Activated effector memory CD4-positive, alpha-beta T cell treated with Interleukin-2 at 50 U/mL for 16 hours (primary cell): ENCODE results near the gene MCMBP.
"Not testable (repeated sequence)": the region's sequence is repeated elsewhere in the genome, so short reads cannot be mapped to it uniquely, and the experiment has no call there.

Experiments used
- DNase-seq: peaks from one replicate; pipeline ENCODE4 v3.0.0-alpha.2; 2020

Gene MCMBP

DNA sequence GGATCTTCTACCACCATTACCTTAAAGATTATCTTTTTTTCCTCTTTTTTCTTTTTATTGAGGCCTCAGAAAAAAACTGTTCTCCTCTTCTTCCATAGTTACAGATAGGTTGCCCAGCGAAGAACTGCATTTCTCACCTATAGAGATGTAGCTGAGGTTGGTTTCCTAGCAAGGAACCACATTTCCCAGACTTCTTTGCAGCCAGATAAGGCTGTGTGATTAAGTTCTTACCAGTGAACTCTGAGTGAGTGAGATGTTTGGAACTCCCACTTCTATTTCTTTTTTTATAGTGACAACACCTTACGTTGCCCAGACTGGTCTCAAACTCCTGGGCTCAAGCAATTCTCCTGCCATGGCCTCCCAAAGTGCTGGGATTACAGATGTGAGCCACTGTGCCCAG, 5.9 kb upstream of the MCMBP start:
- DNase-seq: no peak

DNA sequence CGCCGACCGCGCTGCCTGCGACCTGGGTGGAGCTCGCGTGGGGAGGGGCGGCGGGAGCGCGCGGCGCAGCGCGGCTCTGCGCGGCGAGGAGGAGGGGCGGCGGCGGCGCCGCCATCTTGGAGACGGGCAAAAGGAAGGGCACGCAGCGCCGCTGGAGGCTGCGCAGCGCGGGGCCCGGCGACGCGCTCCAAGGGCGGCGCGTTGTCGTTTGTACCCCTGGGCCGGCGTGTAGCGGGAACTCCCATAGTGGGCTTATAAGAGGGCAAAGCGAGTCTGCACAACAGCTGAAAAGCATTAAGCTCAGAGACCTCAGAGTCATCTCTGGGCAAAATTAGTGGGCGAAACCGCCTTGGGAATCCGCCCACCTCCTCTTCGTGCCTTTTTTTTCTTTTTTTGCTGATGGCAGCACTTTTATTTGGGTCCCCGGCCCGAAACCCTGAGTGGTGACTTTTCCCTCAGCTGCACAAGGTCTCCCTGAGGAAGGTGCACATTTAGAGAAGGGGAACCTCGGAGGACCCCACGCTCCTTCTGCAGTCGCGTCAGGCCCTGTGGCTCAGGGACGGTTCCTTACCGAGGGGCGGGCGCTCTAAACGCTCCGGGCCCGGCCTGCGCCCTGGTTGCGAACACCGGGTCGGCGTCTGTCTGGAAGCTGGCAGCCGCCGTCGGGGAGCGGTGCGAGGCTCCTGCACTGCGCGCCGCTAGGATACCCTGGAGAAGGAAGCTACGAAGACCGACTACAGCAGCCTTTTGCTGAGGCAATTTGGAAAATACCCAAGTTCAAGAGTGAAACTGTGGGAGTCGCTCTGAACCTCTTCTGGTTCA, 428 bp upstream of the MCMBP start:
- peak; percentile 87 for DNase-seq

DNA sequence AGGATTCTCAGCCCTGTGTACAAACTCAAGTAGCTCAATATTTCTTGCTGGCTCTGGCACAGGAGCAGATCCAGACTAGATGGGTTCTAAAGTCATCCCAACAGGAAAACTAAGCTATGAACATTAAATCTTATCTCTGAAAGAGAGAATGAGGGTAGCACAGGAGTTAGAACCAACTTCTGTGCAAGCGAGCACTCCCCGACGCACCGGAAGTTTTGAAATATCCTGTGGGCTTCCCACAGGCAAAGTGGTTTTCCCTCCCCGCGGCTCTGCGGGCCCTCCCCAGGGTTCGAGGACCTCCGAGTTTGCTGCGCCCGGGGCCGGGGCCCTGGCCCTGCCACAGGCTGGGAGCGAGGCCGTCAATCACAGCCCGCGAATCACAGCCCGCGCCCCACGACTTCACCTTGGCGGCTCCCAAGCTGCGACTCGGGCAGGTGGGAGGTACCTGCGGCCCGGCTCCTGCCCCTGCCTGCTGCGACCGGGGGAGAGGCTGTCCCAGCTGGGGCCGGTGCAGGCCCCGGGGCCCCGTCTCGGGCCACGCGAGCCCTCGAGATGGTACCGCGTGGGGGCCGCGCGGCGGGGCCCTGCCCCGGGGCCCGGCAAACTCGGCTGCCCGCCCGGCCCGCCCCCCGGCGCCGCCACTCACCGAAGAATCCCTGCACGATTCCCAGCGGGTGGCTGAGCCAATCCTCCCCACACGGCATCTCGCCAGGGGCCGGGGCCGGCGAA, 598 bp downstream of the MCMBP start:
- DNase-seq: peak; percentile 52

DNA sequence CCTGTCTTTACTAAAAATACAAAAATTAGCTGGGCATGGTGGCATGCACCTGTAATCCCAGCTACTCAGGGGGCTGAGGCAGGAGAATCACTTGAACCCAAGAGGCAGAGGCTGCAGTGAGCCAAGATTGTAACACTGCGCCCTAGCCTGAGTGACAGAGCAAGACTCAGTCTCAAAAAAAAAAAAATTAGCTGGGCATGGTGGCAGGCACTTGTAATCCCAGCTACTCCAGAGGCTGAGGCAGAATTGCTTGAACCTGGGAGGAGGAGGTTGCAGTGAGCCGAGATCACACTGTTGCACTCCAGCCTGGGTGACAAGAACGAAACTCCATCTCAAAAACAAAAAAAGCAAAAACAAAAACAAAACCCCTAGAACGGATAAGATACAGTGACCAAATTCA, 3.2 kb downstream of the MCMBP start:
- DNase-seq: not testable (repeated sequence)

DNA sequence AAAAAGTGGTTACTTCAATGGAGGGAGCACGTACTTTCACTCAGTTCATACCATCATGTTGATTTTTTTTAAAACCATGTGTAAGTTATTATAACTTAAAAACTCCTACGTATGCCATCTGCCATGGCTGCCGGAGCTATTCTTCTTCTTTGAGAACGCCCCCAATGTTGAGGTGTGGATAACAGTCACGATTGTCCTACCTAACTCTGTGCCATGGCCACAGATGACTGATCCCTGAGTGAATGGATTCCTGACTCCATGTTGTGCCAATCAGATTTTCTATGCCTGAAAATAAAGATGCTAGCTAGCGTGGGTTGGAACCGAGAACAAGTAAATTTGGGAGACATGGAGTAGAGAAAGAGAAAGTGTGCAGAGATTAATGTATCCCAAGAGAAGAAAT, 5.3 kb downstream of the MCMBP start:
- DNase-seq: no peak

DNA sequence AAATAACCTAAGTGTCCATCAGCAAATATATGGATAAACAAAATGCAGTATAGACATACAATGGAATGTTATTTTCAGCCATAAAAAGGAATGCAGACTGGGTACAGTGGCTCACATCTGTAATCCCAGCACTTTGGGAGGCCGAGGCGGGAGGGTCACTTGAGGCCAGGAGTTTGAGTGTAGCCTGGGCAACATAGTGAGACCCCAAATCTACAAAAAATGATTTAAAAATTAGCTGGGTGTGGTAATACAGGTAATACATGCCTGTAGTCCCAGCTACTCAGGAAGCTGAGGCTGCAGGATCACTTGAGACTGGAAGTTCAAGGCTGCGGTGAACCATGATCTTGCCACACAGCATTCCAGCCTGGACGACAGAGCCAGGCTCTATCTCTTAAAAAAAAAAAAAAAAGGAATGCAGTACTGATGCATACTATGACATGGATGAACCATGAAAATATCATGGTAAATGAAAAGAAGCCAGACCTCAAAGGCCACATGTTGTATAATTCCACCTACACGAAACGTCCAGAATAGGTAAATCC, 6.9 kb downstream of the MCMBP start:
- DNase-seq: no peak

DNA sequence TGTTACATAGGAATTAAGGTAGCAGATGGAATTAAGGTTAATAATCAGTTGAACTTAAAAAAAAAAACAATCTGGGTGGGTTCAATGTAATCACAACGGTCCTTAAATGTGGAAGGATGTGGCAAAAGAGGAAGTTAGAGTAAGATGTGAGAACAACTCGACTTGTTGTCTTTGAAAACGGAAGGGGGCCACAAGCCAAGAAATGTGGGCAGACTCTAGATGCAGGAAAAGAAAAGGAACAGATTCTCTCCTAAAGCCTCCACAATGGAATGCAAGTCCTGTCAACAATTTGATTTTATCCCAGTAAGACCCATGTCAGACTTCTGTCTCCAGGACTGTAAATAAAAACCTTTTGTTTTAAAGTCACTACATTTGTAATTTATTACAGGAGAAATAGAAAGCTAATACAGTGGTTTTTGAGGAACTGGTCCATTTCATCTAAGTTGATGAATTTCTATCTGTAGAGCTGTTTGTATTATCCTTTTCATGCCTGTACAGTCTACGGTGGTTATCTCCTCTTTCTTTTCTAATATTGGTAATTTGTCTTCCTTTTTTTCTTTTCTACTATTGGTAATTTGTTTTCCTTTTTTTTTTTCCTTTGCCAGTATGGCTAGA, 8.6 kb downstream of the MCMBP start:
- DNase-seq: no peak

DNA sequence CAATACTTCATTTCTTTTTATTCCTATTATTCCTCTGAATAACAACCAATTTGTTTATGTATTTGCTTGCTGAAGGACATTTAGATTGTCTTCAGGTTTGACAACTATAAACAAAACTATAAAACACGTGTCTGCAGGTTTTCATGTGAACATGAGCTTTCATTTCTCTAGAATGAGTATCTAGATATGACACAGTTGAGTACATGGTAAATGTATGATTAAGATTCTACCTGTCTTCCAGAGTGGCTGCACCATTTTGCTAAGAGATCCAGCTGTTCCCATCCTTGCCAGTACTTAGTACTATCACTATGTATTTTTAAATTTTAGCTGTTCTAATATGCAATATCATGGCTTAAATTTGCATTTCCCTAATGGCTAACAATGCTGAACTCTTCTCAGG, 10.1 kb downstream of the MCMBP start:
- no peak for DNase-seq

DNA sequence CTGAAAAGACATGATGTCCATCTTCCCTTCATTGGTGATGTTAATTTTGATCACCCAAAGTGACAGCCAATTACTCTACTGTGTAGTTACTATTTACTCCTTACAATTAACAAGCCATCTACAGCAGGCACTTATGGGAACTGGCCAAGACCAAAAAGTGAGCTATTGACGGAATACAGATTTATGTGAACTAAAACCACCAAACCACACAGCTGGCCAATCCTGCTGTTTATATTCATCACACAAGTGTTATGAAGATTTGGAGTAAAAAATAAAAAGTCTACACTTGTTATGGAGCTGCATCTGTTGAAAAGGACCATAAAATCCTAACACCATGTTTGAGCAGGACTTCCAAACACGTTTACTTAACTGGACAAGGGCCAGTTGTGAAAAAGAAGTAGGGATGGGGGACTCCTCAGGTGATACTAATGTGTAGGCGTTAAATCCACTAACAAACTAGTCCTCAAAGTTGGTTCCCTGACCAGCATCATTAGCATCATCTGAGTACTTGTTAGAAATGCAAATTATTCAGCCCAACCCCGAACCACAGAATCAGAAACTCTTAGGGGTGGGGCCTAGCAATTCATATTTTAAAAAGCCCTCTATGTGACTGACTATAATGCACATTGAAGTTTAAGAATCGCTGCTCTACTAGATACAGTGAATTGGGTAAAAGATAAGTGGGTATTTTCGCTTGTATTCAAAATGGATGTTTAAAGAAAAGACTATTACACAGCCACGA, 11.6 kb downstream of the MCMBP start:
- DNase-seq: no peak

DNA sequence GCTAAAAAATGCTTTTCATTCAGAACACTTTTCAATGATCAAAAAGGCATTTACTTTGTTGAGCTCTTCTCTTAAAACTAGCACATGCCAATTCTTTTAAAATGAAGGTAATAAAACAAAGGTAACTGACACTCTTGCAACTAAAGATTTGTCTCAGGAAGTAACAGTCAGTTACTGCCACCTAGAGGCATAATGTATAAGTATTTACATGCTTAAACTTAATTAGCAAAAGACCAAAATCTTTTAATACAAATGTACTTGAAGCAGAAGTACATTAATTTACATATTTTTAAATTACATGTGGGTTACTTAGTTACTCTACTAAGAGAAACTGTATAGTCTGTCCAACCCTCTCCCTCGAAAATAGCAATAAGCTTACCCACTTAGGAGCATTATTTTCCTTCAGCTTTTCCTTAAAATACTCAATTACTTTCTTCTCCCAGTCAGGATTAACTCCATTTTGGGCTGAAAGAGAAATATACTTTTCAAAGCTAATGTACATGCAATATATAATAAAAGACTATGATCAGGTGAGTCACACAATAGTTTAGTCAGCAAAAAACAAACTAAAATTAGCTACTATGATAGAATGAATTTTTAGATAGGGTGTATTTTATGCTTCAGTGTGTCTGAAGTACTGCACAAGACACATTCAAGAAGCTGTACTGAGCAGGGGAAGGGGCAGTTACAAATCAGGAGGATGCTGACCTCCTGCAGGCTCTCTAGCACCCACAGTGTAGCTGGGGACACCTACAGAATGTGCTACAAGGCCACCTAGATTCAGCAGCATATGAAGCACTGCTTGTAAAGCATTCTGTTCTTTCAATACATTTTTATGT, 13.0 kb downstream of the MCMBP start:
- no peak for DNase-seq

DNA sequence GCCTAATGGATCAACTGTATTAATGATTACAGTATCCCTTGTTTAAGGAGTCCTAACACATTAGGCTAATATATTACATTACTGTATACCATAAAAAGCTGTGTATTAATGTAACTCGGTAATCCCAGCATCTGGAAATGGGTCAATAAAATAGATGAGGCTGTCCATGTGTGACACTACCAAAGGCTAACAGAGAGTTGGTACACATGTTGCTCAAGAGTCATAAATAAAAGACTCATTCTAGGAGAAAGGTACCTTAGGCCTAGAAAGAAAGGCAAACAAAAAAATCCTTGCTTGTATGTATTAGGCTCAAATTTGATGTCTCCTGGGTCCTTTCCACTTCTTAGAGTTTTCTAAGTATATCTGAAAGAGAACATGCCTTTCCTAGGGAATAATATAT, 14.6 kb downstream of the MCMBP start:
- DNase-seq: no peak

DNA sequence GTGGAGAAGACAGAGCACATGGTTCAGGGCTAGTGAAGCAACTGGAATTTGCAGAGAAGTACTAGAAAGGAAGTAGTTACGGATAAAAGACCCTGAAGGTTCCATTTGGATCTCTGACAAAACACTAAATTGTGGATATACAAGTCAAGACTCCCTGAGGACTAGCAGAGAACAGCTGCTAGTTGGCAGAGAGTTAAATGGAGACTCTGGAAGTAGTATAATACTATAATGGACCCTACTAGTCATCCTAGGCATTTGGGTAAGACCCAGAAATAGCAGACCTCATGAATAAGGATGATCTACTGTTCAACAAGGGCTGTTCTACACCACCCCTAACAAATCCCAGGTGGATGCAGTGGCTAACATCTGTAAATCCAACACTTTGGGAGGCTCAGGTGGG, 19.1 kb downstream of the MCMBP start:
- DNase-seq: no peak

DNA sequence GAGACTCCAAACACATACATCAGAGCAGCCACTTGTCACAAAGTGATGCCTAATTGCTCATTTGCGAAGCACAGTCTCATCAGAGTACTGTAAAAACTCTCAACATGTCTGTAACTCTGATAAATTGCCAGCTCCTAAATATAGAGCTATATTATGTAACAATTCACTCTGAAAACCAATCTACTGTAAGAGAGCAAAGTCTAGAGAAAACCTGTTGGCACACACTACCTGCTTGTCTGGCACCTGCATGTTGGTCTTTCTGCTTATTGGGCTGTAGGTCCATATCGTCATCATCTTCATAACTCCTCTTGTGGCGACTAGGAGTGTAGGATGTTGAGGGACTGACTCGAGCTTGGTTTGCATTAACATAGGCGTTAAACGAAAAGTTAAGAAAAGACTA, 19.8 kb downstream of the MCMBP start:
- no peak for DNase-seq

DNA sequence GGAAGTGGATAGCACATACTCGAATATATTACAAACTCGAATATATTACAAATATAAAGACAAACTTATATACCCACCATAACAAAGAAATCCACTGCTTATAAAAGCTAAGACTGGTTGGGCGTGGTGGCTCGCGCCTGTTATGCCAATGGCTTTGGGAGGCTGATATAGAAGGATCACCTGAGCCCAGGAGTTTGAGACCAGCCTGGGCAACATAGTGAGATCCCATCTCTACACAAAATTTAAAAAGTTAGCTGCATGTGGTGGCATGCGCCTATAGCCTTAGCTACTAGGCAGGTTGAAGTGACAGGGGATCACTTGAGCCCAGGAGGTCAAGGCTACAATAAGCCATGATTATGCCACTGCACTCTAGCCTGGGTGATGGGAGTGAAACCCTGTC, 20.4 kb downstream of the MCMBP start:
- no peak for DNase-seq

DNA sequence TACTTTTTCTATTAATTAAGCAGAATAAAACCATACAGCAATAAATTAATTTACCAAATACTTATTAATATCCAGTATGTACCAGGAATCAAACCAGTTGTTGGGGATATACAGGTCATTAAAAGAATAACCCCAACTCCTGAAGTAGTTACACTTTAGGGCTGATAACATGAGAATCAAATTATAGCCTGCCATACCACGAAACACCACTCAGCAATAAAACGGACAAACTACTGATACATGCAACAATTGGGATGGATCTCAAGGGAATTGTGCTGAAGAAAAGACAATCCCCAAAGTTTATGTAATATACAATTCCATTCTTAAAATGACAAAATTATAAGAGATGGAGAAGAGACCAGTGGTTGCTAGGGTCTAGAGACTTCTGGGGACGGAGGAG, 22.7 kb downstream of the MCMBP start:
- DNase-seq: no peak

DNA sequence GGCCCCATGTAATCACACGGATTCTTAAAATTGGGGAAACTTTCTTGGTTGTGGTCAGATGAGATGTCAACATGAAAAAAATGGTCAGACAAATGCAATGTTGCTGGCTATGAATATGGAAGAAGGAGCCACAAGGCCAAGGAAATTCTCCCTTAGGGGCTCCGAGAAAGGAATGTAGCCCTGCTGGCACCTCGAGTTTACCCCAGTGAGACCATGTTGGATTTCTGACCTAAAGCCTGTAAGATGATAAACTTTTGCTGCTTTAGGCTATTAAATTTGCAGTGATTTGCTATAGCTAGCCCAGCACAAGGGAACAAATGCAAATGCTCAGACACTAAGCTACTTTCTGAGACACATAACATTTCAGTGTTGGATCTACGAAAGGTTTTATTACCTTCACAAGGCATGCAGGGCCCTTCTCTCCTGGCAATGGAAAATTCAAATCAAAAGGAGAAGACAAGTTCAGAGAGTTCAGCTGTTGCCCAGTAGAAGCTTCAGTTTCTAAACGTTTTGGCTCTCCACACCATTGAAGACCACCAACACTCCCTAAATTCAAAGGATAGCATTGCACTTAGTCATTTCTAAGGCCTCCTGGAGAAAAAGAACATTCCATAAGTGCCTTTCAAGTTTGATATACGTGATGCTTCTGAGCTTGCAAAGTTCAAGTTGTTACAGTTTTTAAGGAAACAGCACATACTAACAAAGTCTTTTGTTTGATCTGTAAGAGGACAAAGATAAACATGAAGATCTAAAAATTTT, 23.4 kb downstream of the MCMBP start:
- DNase-seq: no peak

DNA sequence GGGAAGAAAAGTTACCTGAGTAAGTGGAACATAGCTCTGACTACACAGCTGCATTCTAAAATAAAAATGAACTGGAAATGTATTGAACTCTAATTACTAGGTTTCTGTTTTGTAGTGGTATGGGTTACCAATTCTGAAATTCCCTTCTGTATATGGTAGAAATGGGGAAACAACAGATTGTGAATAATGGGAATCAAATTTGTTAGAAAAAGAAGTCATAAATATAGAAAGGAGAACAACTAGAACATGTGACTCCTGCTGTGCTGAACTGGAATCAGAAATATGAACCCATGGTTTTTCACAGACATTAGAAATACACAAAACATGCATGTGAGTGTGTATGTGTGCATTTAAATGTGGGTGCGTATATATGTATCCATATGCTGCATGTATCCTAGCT, 27.0 kb downstream of the MCMBP start:
- DNase-seq: no peak

DNA sequence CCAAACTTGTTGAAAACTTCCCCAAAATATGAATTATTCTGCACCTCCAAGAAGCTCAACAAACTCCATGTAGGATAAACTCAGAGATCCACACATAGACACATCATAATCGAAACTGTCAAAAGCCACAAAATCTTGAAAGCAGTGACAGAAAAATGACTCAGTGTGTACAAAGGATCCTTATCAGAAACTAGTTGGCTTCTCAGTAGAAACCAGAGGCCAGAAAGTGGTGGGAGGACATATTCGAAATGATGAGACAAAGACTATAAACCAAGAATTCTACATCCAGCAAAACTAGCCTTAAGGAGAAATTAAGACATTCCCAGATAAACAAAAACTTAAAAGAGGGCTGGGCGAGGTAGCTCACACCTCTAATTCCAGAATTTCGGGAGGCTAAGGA, 38.5 kb downstream of the MCMBP start:
- DNase-seq: no peak

DNA sequence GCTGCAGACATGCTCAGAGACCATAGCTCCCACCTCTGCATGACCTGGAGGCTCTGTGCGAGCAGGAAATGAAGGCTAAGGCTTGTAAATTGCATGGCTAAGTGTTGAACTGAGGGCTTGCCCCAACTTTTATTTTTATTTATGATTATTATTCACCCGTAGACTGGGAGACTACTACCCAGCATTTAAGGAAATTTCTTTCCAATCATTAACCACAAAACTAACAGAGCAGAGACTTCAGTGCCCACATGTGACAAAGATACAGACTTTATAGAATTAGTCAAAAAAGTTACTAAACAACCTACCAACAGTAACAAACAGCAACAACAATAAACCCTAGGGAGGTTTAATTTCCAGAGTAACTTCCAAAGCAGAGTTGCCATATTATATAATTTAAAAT, 39.7 kb downstream of the MCMBP start:
- no peak for DNase-seq

DNA sequence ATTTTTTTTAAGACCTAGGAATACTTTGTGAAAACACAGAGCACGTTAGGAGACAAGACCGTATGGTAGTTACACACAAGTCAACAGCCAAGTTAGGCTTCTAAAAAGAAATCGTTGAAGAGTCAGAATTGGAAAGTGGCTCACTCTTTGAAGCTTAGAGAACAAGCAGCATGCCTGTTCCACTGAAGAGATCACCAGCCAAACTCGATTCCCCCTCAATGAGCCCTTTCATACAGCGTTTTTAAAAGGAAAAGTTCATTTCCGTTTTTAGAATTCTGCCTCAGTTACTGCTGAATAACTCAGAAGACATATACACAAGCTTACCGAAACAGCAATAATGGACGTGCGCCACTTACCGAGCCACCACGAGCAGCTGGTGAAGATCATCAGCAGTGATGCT, 41.0 kb downstream of the MCMBP start:
- DNase-seq: no peak

DNA sequence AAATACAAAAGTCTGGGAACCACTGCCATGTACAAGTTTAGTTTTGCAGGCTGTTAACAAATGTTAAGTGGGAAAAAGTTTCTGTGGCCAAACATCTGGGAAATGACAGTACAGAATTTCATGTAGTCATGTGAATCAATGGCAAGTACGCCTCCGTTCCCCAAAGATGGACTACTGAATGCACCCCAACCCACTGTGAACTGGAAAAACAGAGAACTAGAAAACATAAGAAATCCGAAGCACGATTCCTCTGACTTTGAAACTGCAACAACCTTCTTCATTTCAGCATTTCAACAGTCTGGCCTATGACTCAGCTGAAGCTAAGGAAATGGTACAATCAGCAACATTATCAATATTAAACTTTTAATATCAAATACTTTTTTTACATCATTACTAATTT, 41.8 kb downstream of the MCMBP start:
- DNase-seq: no peak
